ENCODE results near the gene UBE2F.
"Not testable (repeated sequence)": the region's sequence is repeated elsewhere in the genome, so short reads cannot be mapped to it uniquely, and the experiment has no call there.

Gene UBE2F

DNA sequence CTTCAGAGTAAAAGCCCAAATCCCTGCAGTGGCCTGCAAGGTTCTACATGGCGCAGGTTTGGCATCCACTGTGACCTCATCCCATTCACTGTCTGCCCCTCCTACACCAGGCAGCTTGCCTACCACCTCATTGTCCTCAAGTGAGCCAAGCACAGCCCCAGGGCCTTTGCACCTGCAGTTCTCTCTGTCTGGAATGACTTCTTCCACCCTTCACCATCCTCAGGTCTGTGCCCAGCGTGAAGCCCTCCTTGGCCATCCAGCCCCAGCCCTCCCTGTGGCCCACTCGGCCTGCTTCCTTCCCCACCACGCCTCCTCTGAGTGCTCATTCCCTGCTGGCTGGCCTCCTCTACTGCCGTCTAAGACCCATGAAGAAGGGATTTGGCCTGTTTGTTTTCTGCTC lies 32.6 kb upstream of the UBE2F start:
- no peaks in the 10 kb centered on the region for H3K36me3 ChIP-seq (replicated peaks)
- 0 out of 2 replicates have a peak, but pooled peaks cover 3% of the 10 kb centered on the region for H3K9me3 ChIP-seq
- in situ Hi-C loops (cut with MboI; ENCODE audit: low sequenced_read_pairs): no loop called here
- DNase-seq (ENCODE audit: low spot score in 2 of 2): no peak
- no peaks in the 10 kb centered on the region for H3K4me1 ChIP-seq
- no peak overlapping the region for H3K4me3 ChIP-seq
- H3K27me3 ChIP-seq (ENCODE audit: low read depth): no peaks in the 10 kb centered on the region

- Histone ChIP-seq H3K4me3 (no peak overlapping the region), H3K27me3 (ENCODE audit: low read depth) (no peaks in the 10 kb centered on the region), H3K9me3 (no peaks in the 10 kb centered on the region), H3K36me3 (replicated peaks) (no peaks in the 10 kb centered on the region), H3K4me1 (no peaks in the 10 kb centered on the region)
- in situ Hi-C loops (cut with MboI; ENCODE audit: low sequenced_read_pairs): no loop called here
- no peak for DNase-seq (ENCODE audit: low spot score in 2 of 2)
These were observed 30.9 kb upstream of the UBE2F start for GRCh38 chr2:237935740-237936452.

GRCh38 chr2:237939251-237939650 lies 27.6 kb upstream of the UBE2F start:
- Histone ChIP-seq H3K9me3 (peaks cover 2% of the 10 kb centered on the region; the same call in 1 of the 2 replicates), H3K4me3 (no peak overlapping the region), H3K36me3 (replicated peaks) (no peaks in the 10 kb centered on the region), H3K27me3 (ENCODE audit: low read depth) (no peaks in the 10 kb centered on the region), H3K4me1 (no peaks in the 10 kb centered on the region)
- in situ Hi-C loops (cut with MboI; ENCODE audit: low sequenced_read_pairs): no loop called here
- DNase-seq (ENCODE audit: low spot score in 2 of 2): no peak

GRCh38 chr2:237940828-237941227 lies 26.0 kb upstream of the UBE2F start:
- Histone ChIP-seq H3K9me3 (peaks cover 5% of the 10 kb centered on the region; the same call in 1 of the 2 replicates), H3K27me3 (ENCODE audit: low read depth) (no peaks in the 10 kb centered on the region), H3K4me3 (no peak overlapping the region), H3K36me3 (replicated peaks) (no peaks in the 10 kb centered on the region), H3K4me1 (no peaks in the 10 kb centered on the region)
- in situ Hi-C loops (cut with MboI; ENCODE audit: low sequenced_read_pairs): no loop called here
- DNase-seq (ENCODE audit: low spot score in 2 of 2): no peak

DNA sequence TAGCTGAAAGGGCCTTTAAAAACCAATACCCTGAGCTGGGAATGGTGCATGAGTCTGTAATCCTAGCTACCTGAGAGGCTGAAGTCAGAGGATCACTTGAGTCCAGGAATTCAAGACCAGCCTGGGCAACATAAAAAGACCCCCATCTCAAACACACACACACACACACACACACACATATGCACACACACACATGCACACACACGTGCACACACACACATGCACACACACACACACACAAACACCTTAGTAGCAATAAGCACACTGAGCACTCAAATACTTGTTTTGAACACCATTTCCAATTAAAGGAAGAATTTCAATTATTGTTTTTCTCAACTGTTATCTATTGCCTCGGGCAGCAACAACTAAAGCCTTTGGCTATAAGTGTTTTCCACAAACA lies 25.6 kb upstream of the UBE2F start:
- Histone ChIP-seq H3K36me3 (replicated peaks) (no peaks in the 10 kb centered on the region), H3K4me1 (no peaks in the 10 kb centered on the region), H3K9me3 (peaks cover 5% of the 10 kb centered on the region; the same call in 1 of the 2 replicates), H3K27me3 (ENCODE audit: low read depth) (no peaks in the 10 kb centered on the region), H3K4me3 (no peak overlapping the region)
- DNase-seq (ENCODE audit: low spot score in 2 of 2): no peak
- in situ Hi-C loops (cut with MboI; ENCODE audit: low sequenced_read_pairs): no loop called here

GRCh38 chr2:237942513-237942899 lies 24.3 kb upstream of the UBE2F start:
- in situ Hi-C loops (cut with MboI; ENCODE audit: low sequenced_read_pairs): no loop called here
- Histone ChIP-seq H3K4me3 (no peak overlapping the region), H3K36me3 (replicated peaks) (no peaks in the 10 kb centered on the region), H3K4me1 (no peaks in the 10 kb centered on the region), H3K27me3 (ENCODE audit: low read depth) (no peaks in the 10 kb centered on the region), H3K9me3 (peaks cover 5% of the 10 kb centered on the region; the same call in 1 of the 2 replicates)
- no peak for DNase-seq (ENCODE audit: low spot score in 2 of 2)

DNA sequence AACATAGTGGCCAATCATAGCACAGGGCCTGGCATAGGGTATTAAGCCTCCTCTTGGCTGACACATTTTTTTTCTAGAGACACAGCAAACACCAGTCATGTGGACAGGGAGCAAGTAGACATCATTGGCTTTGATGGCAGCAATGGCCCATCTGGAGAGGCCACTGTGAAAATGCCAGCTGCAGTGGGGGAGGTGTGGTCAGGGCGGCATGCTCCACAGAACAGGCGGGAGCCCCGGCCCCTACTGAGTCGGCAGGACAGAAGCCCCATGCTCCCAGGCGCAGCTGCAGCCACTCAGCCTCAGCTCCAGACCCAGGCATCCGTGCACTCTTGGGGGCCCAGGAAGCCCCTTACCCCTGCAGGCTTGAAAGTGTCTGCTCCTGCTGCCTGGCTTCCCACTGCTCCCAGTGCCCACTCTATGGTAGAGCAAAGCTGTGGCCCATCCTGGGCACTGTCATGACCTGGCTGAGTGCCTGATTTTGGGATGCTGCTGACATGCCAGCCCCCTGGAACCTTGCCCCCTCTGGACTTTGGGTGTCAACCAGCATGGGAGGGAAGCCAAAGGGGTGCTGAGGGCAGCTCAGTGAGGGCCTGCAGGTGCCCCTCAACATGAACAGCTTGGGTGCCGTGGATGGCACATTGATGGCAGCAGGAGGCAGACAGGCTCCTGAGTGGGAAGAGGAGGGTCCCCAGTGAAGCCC lies 23.3 kb upstream of the UBE2F start:
- Histone ChIP-seq H3K27me3 (ENCODE audit: low read depth) (no peaks in the 10 kb centered on the region), H3K9me3 (peaks cover 5% of the 10 kb centered on the region; the same call in 1 of the 2 replicates), H3K36me3 (replicated peaks) (no peaks in the 10 kb centered on the region), H3K4me3 (no peak overlapping the region), H3K4me1 (no peaks in the 10 kb centered on the region)
- DNase-seq (ENCODE audit: low spot score in 2 of 2): no peak
- in situ Hi-C loops (cut with MboI; ENCODE audit: low sequenced_read_pairs): no loop called here

DNA sequence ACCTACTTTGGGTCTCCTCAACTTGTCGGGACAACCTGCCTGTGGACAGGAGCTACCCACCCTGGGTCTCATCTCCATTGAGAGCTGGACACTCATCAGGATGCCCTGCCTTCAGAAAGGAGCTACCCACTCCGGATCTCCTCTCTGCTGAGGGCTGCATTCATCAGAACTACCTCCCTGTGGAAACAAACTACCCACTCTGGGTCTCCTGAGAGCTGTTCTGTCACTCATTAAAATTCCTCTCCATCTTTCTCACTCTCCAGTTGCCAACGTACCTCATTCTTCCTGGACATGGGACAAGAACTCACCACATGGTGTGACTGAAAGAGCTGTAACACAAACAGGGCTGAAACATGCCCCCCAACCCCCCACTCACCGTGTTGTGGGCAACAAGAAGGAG lies 22.5 kb upstream of the UBE2F start:
- Histone ChIP-seq H3K9me3 (peaks cover 5% of the 10 kb centered on the region; the same call in 1 of the 2 replicates), H3K4me1 (no peaks in the 10 kb centered on the region), H3K4me3 (no peak overlapping the region), H3K36me3 (replicated peaks) (no peaks in the 10 kb centered on the region), H3K27me3 (ENCODE audit: low read depth) (no peaks in the 10 kb centered on the region)
- no peak for DNase-seq (ENCODE audit: low spot score in 2 of 2)
- in situ Hi-C loops (cut with MboI; ENCODE audit: low sequenced_read_pairs): no loop called here

GRCh38 chr2:237946423-237946822 lies 20.4 kb upstream of the UBE2F start:
- H3K4me1 ChIP-seq: no peaks in the 10 kb centered on the region
- no peaks in the 10 kb centered on the region for H3K36me3 ChIP-seq (replicated peaks)
- H3K27me3 ChIP-seq (ENCODE audit: low read depth): no peaks in the 10 kb centered on the region; the same call in 1 of the 2 replicates
- H3K4me3 ChIP-seq: no peak overlapping the region
- no peak for DNase-seq (ENCODE audit: low spot score in 2 of 2)
- H3K9me3 ChIP-seq: peaks cover 5% of the 10 kb centered on the region; the same call in 1 of the 2 replicates
- in situ Hi-C loops (cut with MboI; ENCODE audit: low sequenced_read_pairs): no loop called here

DNA sequence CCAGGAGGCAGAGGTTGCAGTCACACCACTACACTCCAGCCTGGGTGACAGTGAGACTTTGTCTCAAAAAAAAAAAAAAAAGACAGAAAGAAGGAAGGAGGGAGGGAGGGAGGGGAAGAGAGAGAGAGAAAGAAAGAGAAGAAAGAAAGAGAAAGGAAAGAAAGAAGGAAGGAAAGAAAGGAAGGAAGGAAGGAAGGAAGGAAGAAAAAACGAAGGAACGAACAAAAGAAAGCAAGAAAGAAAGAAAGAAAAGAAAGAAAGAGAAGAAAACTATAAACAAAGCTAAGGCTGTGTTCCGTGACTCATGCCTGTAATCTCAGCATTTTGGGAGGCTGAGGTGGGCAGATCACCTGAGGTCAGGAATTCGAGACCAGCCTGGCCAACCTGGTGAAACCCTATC lies 15.5 kb upstream of the UBE2F start:
- H3K27me3 ChIP-seq (ENCODE audit: low read depth); H3K36me3 ChIP-seq (replicated peaks); H3K4me3 ChIP-seq; DNase-seq (ENCODE audit: low spot score in 2 of 2); H3K4me1 ChIP-seq; in situ Hi-C loops (cut with MboI; ENCODE audit: low sequenced_read_pairs); H3K9me3 ChIP-seq: not testable (repeated sequence)

GRCh38 chr2:237951878-237952277 lies 14.9 kb upstream of the UBE2F start:
- Histone ChIP-seq H3K36me3 (replicated peaks) (no peaks in the 10 kb centered on the region), H3K9me3 (no peaks in the 10 kb centered on the region), H3K27me3 (ENCODE audit: low read depth) (no peaks in the 10 kb centered on the region; the same call in 1 of the 2 replicates), H3K4me1 (no peaks in the 10 kb centered on the region), H3K4me3 (no peak overlapping the region)
- in situ Hi-C loops (cut with MboI; ENCODE audit: low sequenced_read_pairs): no loop called here
- no peak for DNase-seq (ENCODE audit: low spot score in 2 of 2)

- DNase-seq (ENCODE audit: low spot score in 2 of 2): no peak
- H3K36me3 ChIP-seq (replicated peaks): no peaks in the 10 kb centered on the region
- no peaks in the 10 kb centered on the region for H3K4me1 ChIP-seq
- no peak overlapping the region for H3K4me3 ChIP-seq
- no peaks in the 10 kb centered on the region for H3K9me3 ChIP-seq
- in situ Hi-C loops (cut with MboI; ENCODE audit: low sequenced_read_pairs): no loop called here
- H3K27me3 ChIP-seq (ENCODE audit: low read depth): no peaks in the 10 kb centered on the region; the same call in 1 of the 2 replicates
These were observed 14.0 kb upstream of the UBE2F start for GRCh38 chr2:237952851-237953250.

DNA sequence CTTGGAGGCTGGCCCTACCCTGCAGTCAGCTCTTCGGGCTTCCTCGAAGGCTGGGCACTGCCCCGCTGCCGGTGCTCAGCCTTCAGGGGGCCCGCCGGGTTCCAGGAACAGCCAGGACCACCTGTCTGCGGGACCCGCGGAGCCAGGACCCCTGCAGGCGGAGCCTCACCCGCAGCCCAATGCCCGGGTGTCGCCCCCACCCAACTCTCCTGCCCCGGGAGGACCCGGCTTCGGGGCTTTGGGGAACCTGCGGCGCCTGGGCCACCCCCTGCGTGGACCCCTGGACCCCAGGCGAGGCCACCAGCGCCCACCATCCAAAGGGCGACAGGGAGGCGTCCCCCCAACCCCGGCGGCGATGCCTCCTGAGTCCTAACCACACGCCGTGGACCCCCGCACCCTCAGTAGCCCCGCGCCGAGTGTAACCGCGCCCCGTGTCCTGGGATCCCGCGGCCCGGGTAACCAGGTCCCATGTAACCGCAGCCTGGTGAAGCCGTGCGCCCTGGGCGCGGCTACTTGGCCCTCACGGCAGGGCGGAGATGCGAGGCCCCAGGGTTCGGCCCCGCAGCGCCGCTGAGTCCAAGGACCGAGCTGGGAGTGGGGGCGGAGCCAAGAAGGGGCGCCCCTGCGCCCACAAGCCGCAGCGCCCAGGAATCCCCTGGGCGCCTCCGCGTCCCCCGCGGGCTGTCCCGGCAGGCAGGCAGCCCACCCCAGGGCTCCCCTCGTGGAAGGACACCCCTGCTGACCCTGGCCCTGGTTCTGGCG lies 11.0 kb upstream of the UBE2F start:
- no peaks in the 10 kb centered on the region for H3K9me3 ChIP-seq
- no peak for DNase-seq (ENCODE audit: low spot score in 2 of 2)
- no peaks in the 10 kb centered on the region; the same call in 1 of the 2 replicates for H3K27me3 ChIP-seq (ENCODE audit: low read depth)
- in situ Hi-C loops (cut with MboI; ENCODE audit: low sequenced_read_pairs): no loop called here
- H3K4me1 ChIP-seq: no peaks in the 10 kb centered on the region
- no peaks in the 10 kb centered on the region for H3K36me3 ChIP-seq (replicated peaks)
- no peak overlapping the region for H3K4me3 ChIP-seq

DNA sequence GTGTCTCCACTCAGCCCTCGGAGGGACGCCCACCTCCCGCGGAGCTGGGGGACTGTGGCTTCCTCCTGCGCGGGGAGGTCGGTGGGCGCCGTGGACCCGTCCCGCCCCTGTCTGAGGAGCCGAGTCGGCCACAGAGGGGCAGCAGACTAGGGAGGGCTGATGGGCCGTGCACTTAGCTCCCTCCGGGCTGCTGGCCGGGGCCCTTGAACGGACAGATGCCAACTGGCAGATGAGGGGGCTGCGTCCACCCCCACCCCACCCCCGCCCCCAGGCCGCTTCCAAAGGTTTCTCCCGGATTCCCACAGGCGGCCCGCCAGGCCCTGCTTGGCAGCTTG lies 10.4 kb upstream of the UBE2F start:
- Histone ChIP-seq H3K4me3 (no peak overlapping the region), H3K4me1 (no peaks in the 10 kb centered on the region), H3K27me3 (ENCODE audit: low read depth) (no peaks in the 10 kb centered on the region; the same call in 1 of the 2 replicates), H3K9me3 (no peaks in the 10 kb centered on the region), H3K36me3 (replicated peaks) (no peaks in the 10 kb centered on the region)
- DNase-seq (ENCODE audit: low spot score in 2 of 2): no peak
- in situ Hi-C loops (cut with MboI; ENCODE audit: low sequenced_read_pairs): no loop called here

All from HAP-1 (cell line).